A549 (cell line): ENCODE results near the gene NIPBL. TPM values are rescaled to one million over a fixed set of nuclear protein-coding genes. Genes with fewer than 3 reads are reported as not detected.

Source experiments
- ATAC-seq, 2 experiments: fragments of 200-7000 bp in 1 of 2; fragments of >200 bp in 1 of 2; cut with Nextera tagmentation in 1 of 2; cut with Tn5 transposase in 1 of 2; 3 replicates each; pipeline versions ENCODE4 v1.8.0 to v1.9.1; 2018 to 2020; ENCODE audit warnings: mild to moderate bottlenecking in 1 of 2, moderate library complexity in 1 of 2
- CTCF ChIA-PET: fragments of 300-600 bp; sonication (Branson Sonifier 250); formaldehyde crosslinking; extraction: SDS; loops from one replicate; lab custom pipeline; 2021; ENCODE audit warnings: antibody characterized with exemption, inconsistent platforms; lab: Yijun Ruan, JAX
- POLR2A ChIA-PET: fragments of 350-600 bp; formaldehyde crosslinking; extraction: SDS; loops from one replicate; lab custom pipeline; 2021; ENCODE audit warnings: antibody characterized with exemption, inconsistent platforms; lab: Yijun Ruan, JAX
- DNase-seq, 2 experiments: peaks; one replicate each; pipeline versions ENCODE4 v3.0.0 to v3.0.0-alpha.2; 2011 to 2016; ENCODE audit warnings: low read depth in 1 of 2, low spot score in 1 of 2
- FAIRE-seq: peaks from 2 replicates; lab custom pipeline; 2011; peaks lifted over from hg19 to GRCh38; lab: Jason Lieb, UNC
- H3K27ac ChIP-seq, 2 experiments: fragments of >200 bp; sonication (Bioruptor Twin); formaldehyde crosslinking; 3 replicates each; pipeline ENCODE4 v1.5.1; 2016 to 2017
- H3K4me1 ChIP-seq: fragments of >200 bp; sonication (Bioruptor Twin); formaldehyde crosslinking; 3 replicates; pipeline ENCODE4 v1.6.1; 2016
- H3K4me2 ChIP-seq: fragments of >200 bp; sonication (Bioruptor Twin); formaldehyde crosslinking; 3 replicates; pipeline ENCODE4 v1.6.1; 2016
- H3K4me3 ChIP-seq: fragments of >200 bp; sonication (Bioruptor Twin); formaldehyde crosslinking; 3 replicates; pipeline ENCODE4 v1.5.1; 2016
- H3K9me3 ChIP-seq: fragments of >200 bp; sonication (Bioruptor Twin); formaldehyde crosslinking; 3 replicates; pipeline ENCODE4 v1.6.1; 2016
- BHLHE40 ChIP-seq: IDR thresholded peaks from 2 replicates; pipeline ENCODE4 v1.6.1; 2012; ENCODE audit warnings: low read depth, low read length, inconsistent platforms
- CBX2 ChIP-seq: fragments of 200-600 bp; sonication (generic); IDR thresholded peaks from 2 replicates; pipeline ENCODE4 v1.6.1; 2016; ENCODE audit warnings: low read depth, mild to moderate bottlenecking, borderline replicate concordance
- CTCF ChIP-seq: fragments of >200 bp; sonication (Bioruptor Twin); formaldehyde crosslinking; IDR thresholded peaks from 3 replicates; pipeline ENCODE4 v1.5.1; 2016
- FOSL2 ChIP-seq, 2 experiments: fragments of 450-650 bp in 1 of 2; fragments of >200 bp in 1 of 2; sonication (Bioruptor Twin) in 1 of 2; formaldehyde crosslinking; IDR thresholded peaks; 2 replicates each; pipeline versions ENCODE4 v1.5.0 to v1.6.1; 2016 to 2020; ENCODE audit warnings: mild to moderate bottlenecking in 1 of 2, moderate library complexity in 1 of 2
- FOXS1 ChIP-seq: fragments of 250-450 bp; sonication (Bioruptor Pico); IDR thresholded peaks from 2 replicates; pipeline ENCODE4 v1.5.0; 2020; ENCODE audit warnings: mild to moderate bottlenecking, moderate library complexity
- GATA3 ChIP-seq: IDR thresholded peaks from 2 replicates; pipeline ENCODE4 v1.6.1; 2012; ENCODE audit warnings: borderline replicate concordance
- HDAC2 ChIP-seq: fragments of 200-600 bp; sonication (generic); IDR thresholded peaks from 2 replicates; pipeline ENCODE4 v1.6.1; 2016
- HES2 ChIP-seq: fragments of >200 bp; sonication (Bioruptor Twin); formaldehyde crosslinking; IDR thresholded peaks from 2 replicates; pipeline ENCODE4 v1.6.1; 2016
- HEYL ChIP-seq: fragments of 250-450 bp; sonication (Bioruptor Pico); IDR thresholded peaks from 2 replicates; pipeline ENCODE4 v1.8.0; 2021; ENCODE audit warnings: mild to moderate bottlenecking, moderate library complexity
- HOXA7 ChIP-seq: fragments of 250-450 bp; sonication (Bioruptor Pico); IDR thresholded peaks from 2 replicates; pipeline ENCODE4 v1.5.0; 2020; ENCODE audit warnings: mild to moderate bottlenecking, moderate library complexity
- HOXB13 ChIP-seq: fragments of 250-450 bp; sonication (Bioruptor Pico); IDR thresholded peaks from 2 replicates; pipeline ENCODE4 v1.5.0; 2020; ENCODE audit warnings: low read depth, mild to moderate bottlenecking, moderate library complexity
- JUN ChIP-seq, 2 experiments: fragments of >200 bp; sonication (Bioruptor Twin); formaldehyde crosslinking; IDR thresholded peaks; 2 replicates in 1 of 2; 3 replicates in 1 of 2; pipeline ENCODE4 v1.6.1; 2016 to 2017
- KDM1A ChIP-seq: fragments of 200-600 bp; sonication (generic); IDR thresholded peaks from 2 replicates; pipeline ENCODE4 v1.6.1; 2016; ENCODE audit warnings: low read depth, mild to moderate bottlenecking
- MAFK ChIP-seq: fragments of 450-650 bp; IDR thresholded peaks from 2 replicates; pipeline ENCODE4 v1.6.1; 2014; ENCODE audit not compliant: partially characterized antibody
- MAX ChIP-seq: IDR thresholded peaks from 2 replicates; pipeline ENCODE4 v1.6.1; 2012
- MAZ ChIP-seq: fragments of 150-350 bp; IDR thresholded peaks from 2 replicates; pipeline ENCODE4 v1.6.1; 2014; ENCODE audit warnings: antibody characterized with exemption, low read depth, low read length, borderline replicate concordance
- MYC ChIP-seq: IDR thresholded peaks from 2 replicates; pipeline ENCODE4 v1.6.1; 2012; ENCODE audit warnings: mild to moderate bottlenecking, inconsistent platforms, low read length, improper control_type of control experiment, borderline replicate concordance
- NPAS2 ChIP-seq: fragments of 250-450 bp; sonication (Bioruptor Pico); IDR thresholded peaks from 2 replicates; pipeline ENCODE4 v1.8.0; 2022; ENCODE audit warnings: mild to moderate bottlenecking, moderate library complexity, borderline replicate concordance
- NR3C1 ChIP-seq: fragments of >200 bp; sonication (Bioruptor Twin); formaldehyde crosslinking; IDR thresholded peaks from 3 replicates; pipeline ENCODE4 v1.6.1; 2017
- PBX3 ChIP-seq: IDR thresholded peaks from 2 replicates; pipeline ENCODE4 v1.6.1; 2012
- POLR2A ChIP-seq: IDR thresholded peaks from 2 replicates; pipeline ENCODE4 v1.6.1; 2012; ENCODE audit warnings: mild to moderate bottlenecking, low read length
- RAD21 ChIP-seq, 2 experiments: fragments of >200 bp in 1 of 2; sonication (Bioruptor Twin) in 1 of 2; formaldehyde crosslinking in 1 of 2; IDR thresholded peaks in 1 of 2; conservative IDR thresholded peaks in 1 of 2; 2 replicates in 1 of 2; 3 replicates in 1 of 2; pipeline ENCODE4 v1.6.1; 2012 to 2018; ENCODE audit warnings: inconsistent platforms in 1 of 2
- RARB ChIP-seq: fragments of 250-450 bp; sonication (Bioruptor Pico); IDR thresholded peaks from 2 replicates; pipeline ENCODE4 v1.8.0; 2021; ENCODE audit warnings: mild to moderate bottlenecking, moderate library complexity
- RCOR1 ChIP-seq: fragments of 150-350 bp; IDR thresholded peaks from 2 replicates; pipeline ENCODE4 v1.6.1; 2014; ENCODE audit warnings: antibody characterized with exemption, low read length, low read depth
- RFX5 ChIP-seq: fragments of 450-650 bp; IDR thresholded peaks from 2 replicates; pipeline ENCODE4 v1.7.1; 2014; ENCODE audit warnings: antibody characterized with exemption, mild to moderate bottlenecking, moderate library complexity
- TFCP2L1 ChIP-seq: fragments of 250-450 bp; sonication (Bioruptor Pico); IDR thresholded peaks from 2 replicates; pipeline ENCODE4 v1.5.0; 2021; ENCODE audit warnings: mild to moderate bottlenecking
- ZFP36 ChIP-seq: fragments of 450-650 bp; IDR thresholded peaks from 2 replicates; pipeline ENCODE4 v1.6.1; 2014; ENCODE audit warnings: borderline replicate concordance; ENCODE audit not compliant: partially characterized antibody
- WGBS: methylation state at CpG from one replicate; pipeline ENCODE4 v1.1.6; 2017; ENCODE audit errors: missing lambda C conversion rate; 5-methylcytosine and 5-hydroxymethylcytosine counted together
- polyA plus RNA-seq, 4 experiments: library from polyadenylated mRNA; depleted of rRNA in 3 of 4; stranded (reverse); fragments of >200 nt; fragmentation: RNase III in 1 of 4; extraction: RNeasy Plus Mini Kit Qiagen cat#74134 plus additional on column Dnase treatment in 1 of 4; gene quantifications; 2 replicates in 3 of 4; 3 replicates in 1 of 4; pipeline ENCODE4 v1.2.3, GENCODE V29; 2011 to 2017

NIPBL gene
- polyA plus RNA-seq, 2 of the 4 experiments (the other 2 are of a cell fraction): 12.4 to 33.4 TPM

- Histone ChIP-seq H3K4me3 (no peak overlapping the region), H3K27ac (no peak overlapping the region), H3K4me2 (no peak overlapping the region), H3K9me3 (no peaks in the 10 kb centered on the region), H3K4me1 (no peaks in the 10 kb centered on the region)
- WGBS: 94% methylated on average over 1 of the region's 1 CpG
- DNase-seq: no peak
- ATAC-seq: no peak
- no peak for TF ChIP-seq FOSL2 (IDR thresholded peaks at IDR 0.05)
- no peak for TF ChIP-seq FOSL2 (CRISPR knock-in tag; IDR thresholded peaks at IDR 0.05)
- TF ChIP-seq RCOR1: no peak
- no peak for TF ChIP-seq MAZ
- ChIA-PET POLR2A (no interaction called here), CTCF (no interaction called here)
- no peak for FAIRE-seq
Observed at GRCh38 chr5:37029436-37029835, 152.9 kb downstream of the NIPBL start.

GRCh38 chr5:37034955-37035354 lies 158.4 kb downstream of the NIPBL start:
- H3K4me3 ChIP-seq: no peak overlapping the region
- POLR2A ChIA-PET: no interaction called here
- no peak for FAIRE-seq
- WGBS: 92% methylated on average over 6 of the region's 6 CpGs
- TF ChIP-seq PBX3 (no peak), RARB (CRISPR knock-in tag) (no peak), HOXA7 (CRISPR knock-in tag) (no peak), KDM1A (no peak), MAX (no peak), FOSL2 (IDR thresholded peaks at IDR 0.05) (no peak), FOSL2 (CRISPR knock-in tag; IDR thresholded peaks at IDR 0.05) (no peak), BHLHE40 (no peak), NR3C1 (no peak), CBX2 (no peak), MAFK (no peak)
- DNase-seq: no peak
- CTCF ChIA-PET: interaction anchor here (1.3 to 2.0 kb wide), 3 partner anchors 10 to 307 kb away, joined by 3 to 6 read pairs (median 3); no protein-coding TSS in a partner anchor
- H3K27ac ChIP-seq: no peak overlapping the region
- H3K4me2 ChIP-seq: no peak overlapping the region
- ATAC-seq: no peak
- H3K4me1 ChIP-seq: no peaks in the 10 kb centered on the region
- H3K9me3 ChIP-seq: no peaks in the 10 kb centered on the region

GRCh38 chr5:37037840-37038239 lies 161.3 kb downstream of the NIPBL start:
- no peak for DNase-seq
- no peak for FAIRE-seq
- Histone ChIP-seq H3K4me3 (no peak overlapping the region), H3K4me2 (no peak overlapping the region), H3K27ac (no peak overlapping the region), H3K4me1 (no peaks in the 10 kb centered on the region), H3K9me3 (no peaks in the 10 kb centered on the region)
- POLR2A ChIA-PET: no interaction called here
- ATAC-seq: no peak
- CTCF ChIA-PET: interaction anchor here (0.8 kb wide), 1 partner anchor 1155 kb away, joined by 3 read pairs; no protein-coding TSS in a partner anchor
- TF ChIP-seq NR3C1 (no peak), RFX5 (no peak), CBX2 (no peak), HOXB13 (CRISPR knock-in tag) (no peak), HDAC2 (no peak), TFCP2L1 (CRISPR knock-in tag) (no peak), NPAS2 (CRISPR knock-in tag) (no peak), HOXA7 (CRISPR knock-in tag) (no peak), RAD21 (conservative IDR thresholded peaks at IDR 0.05 in 1 of 2, IDR thresholded peaks at IDR 0.05 in 1 of 2) (no peak), GATA3 (no peak), KDM1A (no peak), JUN (IDR thresholded peaks at IDR 0.05) (no peak), POLR2A (no peak), MYC (no peak), ZFP36 (no peak), FOXS1 (CRISPR knock-in tag) (no peak), HES2 (no peak), CTCF (no peak), FOSL2 (IDR thresholded peaks at IDR 0.05) (no peak), FOSL2 (CRISPR knock-in tag; IDR thresholded peaks at IDR 0.05) (no peak), HEYL (CRISPR knock-in tag) (no peak)
- WGBS: 97% methylated on average over 5 of the region's 5 CpGs
